Transverse colon (tissue), 4 donors: ENCODE data around the gene RASSF3.

ENCODE experiments used
- CTCF ChIP-seq, 5 experiments: fragments of 200-600 bp in 3 of 5; fragments of 450-650 bp in 2 of 5; sonication (generic) in 3 of 5; IDR thresholded peaks; 1 replicate in 2 of 5; 2 replicates in 3 of 5; pipeline ENCODE4 v1.5.1; 2016 to 2017; ENCODE audit warnings: antibody characterized with exemption in 5 of 5, inconsistent platforms in 3 of 5, mild to moderate bottlenecking in 2 of 5, moderate library complexity in 1 of 5
- EP300 ChIP-seq: sonication (generic); formaldehyde crosslinking; IDR thresholded peaks from one replicate; pipeline ENCODE4 v1.6.1; 2017; ENCODE audit warnings: antibody characterized with exemption, low read depth
- POLR2A ChIP-seq: fragments of 450-650 bp; IDR thresholded peaks from one replicate; pipeline ENCODE4 v1.6.1; 2016; ENCODE audit warnings: antibody characterized with exemption, mild to moderate bottlenecking, moderate library complexity
- POLR2AphosphoS5 ChIP-seq, 3 donors: sonication (generic); formaldehyde crosslinking; IDR thresholded peaks; one replicate each; pipeline ENCODE4 v1.6.1; 2016; ENCODE audit warnings: antibody characterized with exemption in 3 of 3

GRCh38 chr12:64656429-64656828 is 46.1 kb downstream of the RASSF3 start:
- no peak for TF ChIP-seq POLR2A
- no peak for TF ChIP-seq CTCF (IDR thresholded peaks at IDR 0.05)
- TF ChIP-seq POLR2AphosphoS5 (IDR thresholded peaks at IDR 0.05) = no peak
- TF ChIP-seq EP300 = no peak
